ENCODE data around the gene ABHD6.
"Not testable (repeated sequence)": the region's sequence is repeated elsewhere in the genome, so short reads cannot be mapped to it uniquely, and the experiment has no call there.

Gene ABHD6

GRCh38 chr3:58200121-58200709 is 37.4 kb upstream of the ABHD6 start:
- CTCF ChIA-PET: no interaction called here
- POLR2A ChIA-PET (ENCODE audit: low non-redundant PET): no interaction called here
- no peak overlapping the region for H3K27ac ChIP-seq
- DNase-seq (ENCODE audit: low spot score): no peak
- TF ChIP-seq CTCF (conservative IDR thresholded peaks at IDR 0.05; ENCODE audit: low read depth): no peak

GRCh38 chr3:58200846-58201355 is 36.7 kb upstream of the ABHD6 start:
- no peak for DNase-seq (ENCODE audit: low spot score)
- no peak for TF ChIP-seq CTCF (conservative IDR thresholded peaks at IDR 0.05; ENCODE audit: low read depth)
- CTCF ChIA-PET: interaction anchor here (0.6 to 0.7 kb wide), 2 partner anchors 181 to 1227 kb away, joined by 3 read pairs; no protein-coding TSS in a partner anchor
- POLR2A ChIA-PET (ENCODE audit: low non-redundant PET): no interaction called here
- H3K27ac ChIP-seq: no peak overlapping the region

GRCh38 chr3:58201451-58201850 is 36.1 kb upstream of the ABHD6 start:
- DNase-seq (ENCODE audit: low spot score); H3K27ac ChIP-seq; POLR2A ChIA-PET (ENCODE audit: low non-redundant PET): not testable (repeated sequence)
- CTCF ChIA-PET: interaction anchor here (0.6 to 0.7 kb wide), 2 partner anchors 182 to 1228 kb away, joined by 3 read pairs; no protein-coding TSS in a partner anchor

GRCh38 chr3:58202917-58203360 is 34.7 kb upstream of the ABHD6 start:
- DNase-seq (ENCODE audit: low spot score): no peak
- ChIA-PET POLR2A (ENCODE audit: low non-redundant PET) (no interaction called here), CTCF (interaction anchor here (0.6 to 1.3 kb wide), 5 partner anchors 14 to 281 kb away, joined by 3 to 4 read pairs (median 3); no protein-coding TSS in a partner anchor)
- no peak overlapping the region for H3K27ac ChIP-seq
- no peak for TF ChIP-seq CTCF (conservative IDR thresholded peaks at IDR 0.05; ENCODE audit: low read depth)

- H3K27ac ChIP-seq: no peak overlapping the region
- DNase-seq (ENCODE audit: low spot score): no peak
- no peak for TF ChIP-seq CTCF (conservative IDR thresholded peaks at IDR 0.05; ENCODE audit: low read depth)
- CTCF ChIA-PET: interaction anchor here (1.0 kb wide), 1 partner anchor 13 kb away, joined by 3 read pairs; no protein-coding TSS in a partner anchor
- POLR2A ChIA-PET (ENCODE audit: low non-redundant PET): no interaction called here
Observed at GRCh38 chr3:58203541-58203940, 34.1 kb upstream of the ABHD6 start.

GRCh38 chr3:58204720-58205119 is 32.9 kb upstream of the ABHD6 start:
- POLR2A ChIA-PET (ENCODE audit: low non-redundant PET): no interaction called here
- no peak overlapping the region for H3K27ac ChIP-seq
- no peak for TF ChIP-seq CTCF (conservative IDR thresholded peaks at IDR 0.05; ENCODE audit: low read depth)
- CTCF ChIA-PET: no interaction called here
- DNase-seq (ENCODE audit: low spot score): no peak

- no peak for DNase-seq (ENCODE audit: low spot score)
- no peak for TF ChIP-seq CTCF (conservative IDR thresholded peaks at IDR 0.05; ENCODE audit: low read depth)
- ChIA-PET POLR2A (ENCODE audit: low non-redundant PET) (no interaction called here), CTCF (interaction anchor here (0.5 kb wide), 1 partner anchor 26 kb away, joined by 4 read pairs; no protein-coding TSS in a partner anchor)
- H3K27ac ChIP-seq: peak overlapping the region; percentile 69
Observed at GRCh38 chr3:58205981-58206380, 31.6 kb upstream of the ABHD6 start.
